HCT116 (cell line): ENCODE data around the gene ZNF79. TPM values are rescaled to one million over a fixed set of nuclear protein-coding genes. Genes with fewer than 3 reads are reported as not detected.

Experiments
- ATAC-seq: fragments of 200-7000 bp; cut with Tn5 transposase; 2 replicates; pipeline ENCODE4 v1.9.1; 2020; ENCODE audit warnings: mild to moderate bottlenecking, moderate library complexity
- BruUV-seq: library from RNA; stranded (reverse); fragments of 400-500 nt; replicated peaks from 2 replicates; lab custom pipeline; 2021; lab: Mats Ljungman, UMichigan
- CTCF ChIA-PET: fragments of 300-600 bp; sonication (Branson Sonifier 250); formaldehyde crosslinking; loops from one replicate; lab custom pipeline; 2021; ENCODE audit warnings: antibody characterized with exemption; lab: Charles Lee
- POLR2A ChIA-PET: fragments of 300-600, 350-600 bp; sonication (Branson Sonifier 250); formaldehyde crosslinking; loops from one replicate; lab custom pipeline; 2021; ENCODE audit warnings: antibody characterized with exemption; lab: Charles Lee
- RAD21 ChIA-PET, 2 experiments: fragments of 300-600 bp; sonication (Branson Sonifier 250); formaldehyde crosslinking; loops; one replicate each; lab custom pipeline; 2023; ENCODE audit warnings: low total read pairs in 2 of 2; ENCODE audit not compliant: uncharacterized antibody in 2 of 2, unreplicated experiment in 2 of 2, low non-redundant PET in 1 of 2; lab: Charles Lee
- DNase-seq: peaks from one replicate; pipeline ENCODE4 v3.0.0-alpha.2; 2010; ENCODE audit warnings: low read depth, low spot score
- H2AFZ ChIP-seq: fragments of 200-600 bp; shearing (Covaris generic), sonication (generic); 2 replicates; pipeline ENCODE4 v1.6.1; 2017; ENCODE audit warnings: low read depth, mixed run types, mixed read lengths, antibody characterized with exemption, low read length; ENCODE audit not compliant: poor library complexity, severe bottlenecking
- H3K27ac ChIP-seq: 2 replicates; pipeline ENCODE4 v1.5.1; 2012; ENCODE audit warnings: low read depth, low read length
- H3K27me3 ChIP-seq: fragments of 200-600 bp; sonication (generic); 2 replicates; pipeline ENCODE4 v1.6.1; 2016; ENCODE audit warnings: mixed run types, low read length, mixed read lengths; ENCODE audit not compliant: insufficient read depth
- H3K36me3 ChIP-seq, 2 experiments: fragments of 200-500 bp in 1 of 2; fragments of 200-600 bp in 1 of 2; sonication (Bioruptor generic) in 1 of 2; sonication (generic) in 1 of 2; 2 replicates each; pipeline versions ENCODE4 v1.5.1 to v1.6.1; 2014 to 2016; ENCODE audit warnings: low read length in 2 of 2, inconsistent platforms in 1 of 2, mixed read lengths in 1 of 2, mixed run types in 1 of 2; ENCODE audit not compliant: insufficient read depth in 2 of 2, control insufficient read depth in 1 of 2
- H3K4me1 ChIP-seq, 2 experiments: fragments of 200-600 bp in 1 of 2; sonication (generic) in 1 of 2; 2 replicates each; pipeline versions ENCODE4 v1.5.1 to v1.6.1; 2012 to 2017; ENCODE audit warnings: low read length in 2 of 2, inconsistent platforms in 1 of 2, mild to moderate bottlenecking in 1 of 2, mixed read lengths in 1 of 2, mixed run types in 1 of 2, moderate library complexity in 1 of 2; ENCODE audit not compliant: insufficient read depth in 2 of 2, control insufficient read depth in 1 of 2
- H3K4me2 ChIP-seq: fragments of 200-600 bp; sonication (generic); 2 replicates; pipeline ENCODE4 v1.6.1; 2017; ENCODE audit warnings: mixed run types, low read length, mixed read lengths
- H3K4me3 ChIP-seq, 2 experiments: fragments of 200-600 bp in 1 of 2; sonication (generic) in 1 of 2; replicated peaks in 1 of 2; 2 replicates each; pipeline ENCODE4 v1.5.1; 2011 to 2016; ENCODE audit warnings: low read length in 2 of 2, control low read depth in 1 of 2, low read depth in 1 of 2, mild to moderate bottlenecking in 1 of 2, mixed read lengths in 1 of 2, mixed run types in 1 of 2
- H3K79me2 ChIP-seq: fragments of 200-600 bp; sonication (generic); 2 replicates; pipeline ENCODE4 v1.6.1; 2017; ENCODE audit warnings: mild to moderate bottlenecking, mixed run types, low read length, moderate library complexity, mixed read lengths; ENCODE audit not compliant: insufficient read depth
- H3K9ac ChIP-seq: fragments of 200-600 bp; sonication (generic); 2 replicates; pipeline ENCODE4 v1.6.1; 2016; ENCODE audit warnings: low read length, mixed read lengths
- H3K9me2 ChIP-seq: fragments of 200-600 bp; sonication (generic), shearing (Covaris generic); 2 replicates; pipeline ENCODE4 v1.6.1; 2017; ENCODE audit warnings: mixed run types, mild to moderate bottlenecking, moderate library complexity; ENCODE audit not compliant: insufficient read depth
- H3K9me3 ChIP-seq, 2 experiments: fragments of 200-500 bp in 1 of 2; fragments of 200-600 bp in 1 of 2; sonication (Bioruptor generic) in 1 of 2; sonication (generic) in 1 of 2; 2 replicates each; pipeline ENCODE4 v1.6.1; 2014 to 2017; ENCODE audit warnings: low read length in 2 of 2, mixed read lengths in 2 of 2, inconsistent platforms in 1 of 2, low read depth in 1 of 2, mild to moderate bottlenecking in 1 of 2, mixed run types in 1 of 2, moderate library complexity in 1 of 2; ENCODE audit not compliant: control insufficient read depth in 1 of 2, insufficient read depth in 1 of 2
- H4K20me1 ChIP-seq: fragments of 200-600 bp; sonication (generic), shearing (Covaris generic); 2 replicates; pipeline ENCODE4 v1.6.1; 2017; ENCODE audit warnings: mixed run types, mild to moderate bottlenecking, moderate library complexity; ENCODE audit not compliant: insufficient read depth
- EZH2 ChIP-seq: fragments of 200-600 bp; sonication (generic); IDR thresholded peaks from 2 replicates; pipeline ENCODE4 v1.6.1; 2017; ENCODE audit warnings: antibody characterized with exemption, mixed run types
- EZH2phosphoT487 ChIP-seq: fragments of 200-600 bp; IDR thresholded peaks from 2 replicates; pipeline ENCODE4 v1.6.1; 2018; ENCODE audit warnings: antibody characterized with exemption, borderline replicate concordance
- FOSL1 ChIP-seq: IDR thresholded peaks from 2 replicates; pipeline ENCODE4 v1.6.1; 2012; ENCODE audit warnings: low read depth
- SP1 ChIP-seq: IDR thresholded peaks from 2 replicates; pipeline ENCODE4 v1.6.1; 2012; ENCODE audit warnings: low read depth
- intact Hi-C: fragments of 100-400 bp; cut with micrococcal nuclease; formaldehyde crosslinking; loops from 2 replicates; pipeline ENCODE4 v1.10.0; 2022
- total RNA-seq: library from RNA; stranded (reverse); gene quantifications from one replicate; pipeline ENCODE4 v1.2.1, GENCODE V29; 2021; ENCODE audit not compliant: unreplicated experiment
- TF ChIP-seq, protein P1 (sequence below): IDR thresholded peaks from 2 replicates; pipeline ENCODE4 v1.6.1; 2012
- TF ChIP-seq, protein P2 (sequence below): IDR thresholded peaks from 2 replicates; pipeline ENCODE4 v1.6.1; 2012; ENCODE audit warnings: low read depth
- TF ChIP-seq, protein P3 (sequence below): IDR thresholded peaks from 2 replicates; pipeline ENCODE4 v1.6.1; 2011; ENCODE audit warnings: mild to moderate bottlenecking, low read length, moderate library complexity; ENCODE audit not compliant: insufficient replicate concordance; ENCODE audit errors: extremely low read depth
- TF ChIP-seq, protein P4 (sequence below), 3 experiments: fragments of 200-600 bp in 1 of 3; sonication (generic) in 1 of 3; IDR thresholded peaks in 2 of 3; conservative IDR thresholded peaks in 1 of 3; 2 replicates each; pipeline ENCODE4 v1.5.1; 2012 to 2017; ENCODE audit warnings: low read depth in 2 of 3, low read length in 2 of 3, antibody characterized with exemption in 1 of 3, borderline replicate concordance in 1 of 3, control low read depth in 1 of 3, mild to moderate bottlenecking in 1 of 3, mixed read lengths in 1 of 3, mixed run types in 1 of 3, moderate library complexity in 1 of 3; ENCODE audit not compliant: insufficient read depth in 1 of 3

ZNF79 gene
- total RNA-seq, 1 experiment from 2014 or later = 5.3 TPM

DNA sequence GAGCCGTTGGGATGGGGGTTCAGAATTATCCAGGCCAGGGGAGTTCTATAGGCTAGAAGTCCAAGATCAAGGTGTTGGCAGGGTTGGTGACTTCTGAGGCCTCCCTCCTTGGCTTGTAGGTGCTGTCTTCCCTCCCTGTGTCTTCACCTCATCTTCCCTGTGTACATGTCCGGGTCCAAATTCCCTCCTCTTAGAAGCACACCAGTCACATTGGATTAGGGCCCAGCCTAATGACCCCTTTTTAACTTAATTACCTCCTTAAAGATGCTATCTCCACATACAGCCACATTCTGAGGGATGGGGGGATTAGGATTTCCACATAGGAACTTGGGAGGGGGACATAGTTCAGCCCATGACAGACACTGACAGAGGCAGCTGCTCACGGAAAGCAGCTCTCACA, 39.2 kb downstream of the ZNF79 start:
- Histone ChIP-seq H3K27me3 (no peaks in the 10 kb centered on the region), H3K27ac (no peak overlapping the region), H3K9me2 (no peaks in the 10 kb centered on the region), H4K20me1 (no peaks in the 10 kb centered on the region), H3K9me3 (no peaks in the 10 kb centered on the region)
- ATAC-seq (no peak), DNase-seq (no peak)
- ChIA-PET POLR2A (interaction anchor here (0.6 kb wide), 1 partner anchor 109 kb away, joined by 3 read pairs; no protein-coding TSS in a partner anchor), CTCF (interaction anchor here (0.7 kb wide), 1 partner anchor 240 kb away, joined by 3 read pairs; no protein-coding TSS in a partner anchor)
- TF ChIP-seq, protein P1, sequence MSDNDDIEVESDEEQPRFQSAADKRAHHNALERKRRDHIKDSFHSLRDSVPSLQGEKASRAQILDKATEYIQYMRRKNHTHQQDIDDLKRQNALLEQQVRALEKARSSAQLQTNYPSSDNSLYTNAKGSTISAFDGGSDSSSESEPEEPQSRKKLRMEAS = no peak
- TF ChIP-seq EZH2phosphoT487 (no peak), FOSL1 (no peak), SP1 (no peak), EZH2 (no peak)
- TF ChIP-seq, protein P2, sequence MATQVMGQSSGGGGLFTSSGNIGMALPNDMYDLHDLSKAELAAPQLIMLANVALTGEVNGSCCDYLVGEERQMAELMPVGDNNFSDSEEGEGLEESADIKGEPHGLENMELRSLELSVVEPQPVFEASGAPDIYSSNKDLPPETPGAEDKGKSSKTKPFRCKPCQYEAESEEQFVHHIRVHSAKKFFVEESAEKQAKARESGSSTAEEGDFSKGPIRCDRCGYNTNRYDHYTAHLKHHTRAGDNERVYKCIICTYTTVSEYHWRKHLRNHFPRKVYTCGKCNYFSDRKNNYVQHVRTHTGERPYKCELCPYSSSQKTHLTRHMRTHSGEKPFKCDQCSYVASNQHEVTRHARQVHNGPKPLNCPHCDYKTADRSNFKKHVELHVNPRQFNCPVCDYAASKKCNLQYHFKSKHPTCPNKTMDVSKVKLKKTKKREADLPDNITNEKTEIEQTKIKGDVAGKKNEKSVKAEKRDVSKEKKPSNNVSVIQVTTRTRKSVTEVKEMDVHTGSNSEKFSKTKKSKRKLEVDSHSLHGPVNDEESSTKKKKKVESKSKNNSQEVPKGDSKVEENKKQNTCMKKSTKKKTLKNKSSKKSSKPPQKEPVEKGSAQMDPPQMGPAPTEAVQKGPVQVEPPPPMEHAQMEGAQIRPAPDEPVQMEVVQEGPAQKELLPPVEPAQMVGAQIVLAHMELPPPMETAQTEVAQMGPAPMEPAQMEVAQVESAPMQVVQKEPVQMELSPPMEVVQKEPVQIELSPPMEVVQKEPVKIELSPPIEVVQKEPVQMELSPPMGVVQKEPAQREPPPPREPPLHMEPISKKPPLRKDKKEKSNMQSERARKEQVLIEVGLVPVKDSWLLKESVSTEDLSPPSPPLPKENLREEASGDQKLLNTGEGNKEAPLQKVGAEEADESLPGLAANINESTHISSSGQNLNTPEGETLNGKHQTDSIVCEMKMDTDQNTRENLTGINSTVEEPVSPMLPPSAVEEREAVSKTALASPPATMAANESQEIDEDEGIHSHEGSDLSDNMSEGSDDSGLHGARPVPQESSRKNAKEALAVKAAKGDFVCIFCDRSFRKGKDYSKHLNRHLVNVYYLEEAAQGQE = no peak
- TF ChIP-seq, protein P3, sequence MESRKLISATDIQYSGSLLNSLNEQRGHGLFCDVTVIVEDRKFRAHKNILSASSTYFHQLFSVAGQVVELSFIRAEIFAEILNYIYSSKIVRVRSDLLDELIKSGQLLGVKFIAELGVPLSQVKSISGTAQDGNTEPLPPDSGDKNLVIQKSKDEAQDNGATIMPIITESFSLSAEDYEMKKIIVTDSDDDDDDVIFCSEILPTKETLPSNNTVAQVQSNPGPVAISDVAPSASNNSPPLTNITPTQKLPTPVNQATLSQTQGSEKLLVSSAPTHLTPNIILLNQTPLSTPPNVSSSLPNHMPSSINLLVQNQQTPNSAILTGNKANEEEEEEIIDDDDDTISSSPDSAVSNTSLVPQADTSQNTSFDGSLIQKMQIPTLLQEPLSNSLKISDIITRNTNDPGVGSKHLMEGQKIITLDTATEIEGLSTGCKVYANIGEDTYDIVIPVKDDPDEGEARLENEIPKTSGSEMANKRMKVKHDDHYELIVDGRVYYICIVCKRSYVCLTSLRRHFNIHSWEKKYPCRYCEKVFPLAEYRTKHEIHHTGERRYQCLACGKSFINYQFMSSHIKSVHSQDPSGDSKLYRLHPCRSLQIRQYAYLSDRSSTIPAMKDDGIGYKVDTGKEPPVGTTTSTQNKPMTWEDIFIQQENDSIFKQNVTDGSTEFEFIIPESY = no peak
- TF ChIP-seq, protein P4, sequence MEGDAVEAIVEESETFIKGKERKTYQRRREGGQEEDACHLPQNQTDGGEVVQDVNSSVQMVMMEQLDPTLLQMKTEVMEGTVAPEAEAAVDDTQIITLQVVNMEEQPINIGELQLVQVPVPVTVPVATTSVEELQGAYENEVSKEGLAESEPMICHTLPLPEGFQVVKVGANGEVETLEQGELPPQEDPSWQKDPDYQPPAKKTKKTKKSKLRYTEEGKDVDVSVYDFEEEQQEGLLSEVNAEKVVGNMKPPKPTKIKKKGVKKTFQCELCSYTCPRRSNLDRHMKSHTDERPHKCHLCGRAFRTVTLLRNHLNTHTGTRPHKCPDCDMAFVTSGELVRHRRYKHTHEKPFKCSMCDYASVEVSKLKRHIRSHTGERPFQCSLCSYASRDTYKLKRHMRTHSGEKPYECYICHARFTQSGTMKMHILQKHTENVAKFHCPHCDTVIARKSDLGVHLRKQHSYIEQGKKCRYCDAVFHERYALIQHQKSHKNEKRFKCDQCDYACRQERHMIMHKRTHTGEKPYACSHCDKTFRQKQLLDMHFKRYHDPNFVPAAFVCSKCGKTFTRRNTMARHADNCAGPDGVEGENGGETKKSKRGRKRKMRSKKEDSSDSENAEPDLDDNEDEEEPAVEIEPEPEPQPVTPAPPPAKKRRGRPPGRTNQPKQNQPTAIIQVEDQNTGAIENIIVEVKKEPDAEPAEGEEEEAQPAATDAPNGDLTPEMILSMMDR (IDR thresholded peaks at IDR 0.05 in 2 of 3, conservative IDR thresholded peaks at IDR 0.05 in 1 of 3; ENCODE audit: borderline replicate concordance in 1 of 3, insufficient read depth in 1 of 3, low read depth in 2 of 3, low read length in 2 of 3) = no peak
- TF ChIP-seq, all 23 proteins: peak for 0
- Histone ChIP-seq H3K36me3 (peaks cover 12 to 22% of the 10 kb centered on the region in 2 experiments; a peak in 3 of 4 replicates), H3K9ac (no peak overlapping the region), H3K4me3 (no peak overlapping the region), H3K4me2 (no peak overlapping the region), H3K4me1 (no peaks in the 10 kb centered on the region), H2AFZ (no peak overlapping the region), H3K79me2 (no peaks in the 10 kb centered on the region)
- intact Hi-C loops = no loop called here
- RAD21 ChIA-PET = no interaction called here
- no TSS peak for BruUV-seq
